Ectodermal cell (in vitro differentiated cells): ENCODE measurements around the gene MEAK7.

Source experiments
- H3K27ac ChIP-seq: 2 replicates; pipeline ENCODE4 v1.7.0; 2013; ENCODE audit warnings: mild to moderate bottlenecking, low read depth, low read length; ENCODE audit not compliant: insufficient read depth, poor library complexity, severe bottlenecking
- H3K27me3 ChIP-seq: 2 replicates; pipeline ENCODE4 v1.7.0; 2013; ENCODE audit warnings: mild to moderate bottlenecking, low read length; ENCODE audit not compliant: insufficient read depth, control insufficient read depth, poor library complexity, severe bottlenecking
- H3K36me3 ChIP-seq: one replicate; pipeline ENCODE4 v1.7.0; 2013; ENCODE audit warnings: low read length; ENCODE audit not compliant: control insufficient read depth, insufficient read depth
- H3K4me1 ChIP-seq: one replicate; pipeline ENCODE4 v1.7.0; 2013; ENCODE audit warnings: low read length; ENCODE audit not compliant: control insufficient read depth, insufficient read depth
- H3K4me3 ChIP-seq: 2 replicates; pipeline ENCODE4 v1.7.0; 2013; ENCODE audit warnings: low read depth, low read length, control low read depth; ENCODE audit not compliant: insufficient read depth
- H3K9me3 ChIP-seq: 2 replicates; pipeline ENCODE4 v1.7.0; 2013; ENCODE audit warnings: mild to moderate bottlenecking, low read length, moderate library complexity; ENCODE audit not compliant: control insufficient read depth
- WGBS, 2 experiments: methylation state at CpG; one replicate each; pipeline ENCODE4 v1.1.7; 2013; ENCODE audit warnings: missing lambda C conversion rate in 2 of 2; 5-methylcytosine and 5-hydroxymethylcytosine counted together

Gene MEAK7

GRCh38 chr16:84481051-84481735 lies 23.3 kb downstream of the MEAK7 start:
- no peaks in the 10 kb centered on the region for H3K36me3 ChIP-seq
- 95% methylated on average over 26 of the region's 26 CpGs for WGBS, 2 experiments
- no peaks in the 10 kb centered on the region for H3K27me3 ChIP-seq

GRCh38 chr16:84479716-84480450 lies 24.6 kb downstream of the MEAK7 start:
- 95 to 97% methylated on average over 16 of the region's 16 CpGs for WGBS, 2 experiments
- H3K36me3 ChIP-seq = no peaks in the 10 kb centered on the region

More at GRCh38 chr16:84481051-84481735, 23.3 kb downstream of the MEAK7 start:
- Histone ChIP-seq H3K4me1 (no peaks in the 10 kb centered on the region), H3K9me3 (no peaks in the 10 kb centered on the region), H3K4me3 (no peak overlapping the region), H3K27ac (no peak overlapping the region)

DNA sequence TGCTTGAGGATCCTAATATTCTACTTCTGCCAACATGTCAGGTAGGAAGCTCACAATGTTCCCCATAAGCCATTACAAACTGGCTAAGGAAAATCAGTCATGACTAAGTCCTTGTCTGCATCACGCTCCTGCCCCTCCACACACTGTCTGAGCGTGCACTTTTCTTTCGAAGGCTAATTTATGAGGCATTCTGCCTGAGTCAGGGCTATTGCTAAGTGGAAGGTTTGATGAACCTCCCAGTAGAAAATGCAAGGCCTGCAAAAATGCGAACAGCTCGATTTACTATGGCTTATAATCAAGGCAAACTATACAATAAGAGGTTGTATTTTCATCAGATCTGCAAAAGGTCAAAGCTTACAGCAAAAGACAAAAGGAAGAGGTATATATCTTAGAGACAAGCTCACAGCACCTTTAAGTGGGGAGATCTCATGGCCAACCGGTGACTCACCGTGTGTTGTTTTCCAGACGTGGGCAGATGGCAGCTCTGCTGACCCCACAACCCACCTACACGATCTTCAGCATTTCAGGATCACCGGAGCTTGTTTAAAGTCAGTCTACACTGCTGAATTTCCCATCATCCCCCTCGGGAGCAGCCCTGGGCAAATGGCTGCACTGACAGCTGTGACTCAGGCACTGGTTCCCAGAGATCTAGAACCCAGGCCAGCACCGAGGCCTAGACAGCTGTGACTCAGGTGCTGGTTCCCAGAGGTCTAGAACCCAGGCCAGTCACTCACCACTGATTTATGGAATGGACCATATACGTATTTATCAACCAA lies 26.1 kb downstream of the MEAK7 start:
- Histone ChIP-seq H3K27me3 (no peaks in the 10 kb centered on the region), H3K4me3 (no peak overlapping the region), H3K36me3 (no peaks in the 10 kb centered on the region), H3K27ac (no peak overlapping the region), H3K9me3 (no peaks in the 10 kb centered on the region), H3K4me1 (no peaks in the 10 kb centered on the region)
- 94 to 95% methylated on average over 11 to 13 of the region's 13 CpGs for WGBS, 2 experiments

More at GRCh38 chr16:84479716-84480450, 24.6 kb downstream of the MEAK7 start:
- Histone ChIP-seq H3K9me3 (no peaks in the 10 kb centered on the region), H3K4me3 (no peak overlapping the region), H3K27ac (no peak overlapping the region), H3K4me1 (no peaks in the 10 kb centered on the region), H3K27me3 (no peaks in the 10 kb centered on the region)

DNA sequence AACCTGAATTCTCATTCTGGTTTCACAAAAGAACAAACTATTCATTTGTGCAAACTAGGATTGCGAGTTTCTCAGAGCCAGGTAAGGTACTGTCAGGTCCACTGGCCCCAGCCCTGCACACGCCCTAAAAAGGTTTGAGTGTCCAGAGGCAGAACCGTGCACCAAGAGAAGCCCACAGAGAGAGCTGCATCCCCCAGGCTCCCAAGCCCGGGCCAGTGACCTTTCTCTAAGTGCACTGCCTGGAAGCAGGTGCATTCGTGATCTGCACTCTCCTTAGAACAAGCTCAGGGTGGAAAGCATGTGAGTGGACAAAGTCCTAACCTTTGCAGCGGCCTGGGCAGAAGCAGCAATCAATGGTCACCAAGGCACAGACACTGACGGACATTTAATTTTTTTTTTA lies 26.8 kb downstream of the MEAK7 start:
- Histone ChIP-seq H3K4me1 (no peaks in the 10 kb centered on the region), H3K4me3 (no peak overlapping the region), H3K9me3 (no peaks in the 10 kb centered on the region), H3K36me3 (no peaks in the 10 kb centered on the region), H3K27ac (no peak overlapping the region), H3K27me3 (no peaks in the 10 kb centered on the region)
- WGBS, 2 experiments = 95 to 96% methylated on average over 7 of the region's 7 CpGs

- 94% methylated on average over 7 to 8 of the region's 8 CpGs for WGBS, 2 experiments
These were observed 28.1 kb downstream of the MEAK7 start for GRCh38 chr16:84476401-84476800.

DNA sequence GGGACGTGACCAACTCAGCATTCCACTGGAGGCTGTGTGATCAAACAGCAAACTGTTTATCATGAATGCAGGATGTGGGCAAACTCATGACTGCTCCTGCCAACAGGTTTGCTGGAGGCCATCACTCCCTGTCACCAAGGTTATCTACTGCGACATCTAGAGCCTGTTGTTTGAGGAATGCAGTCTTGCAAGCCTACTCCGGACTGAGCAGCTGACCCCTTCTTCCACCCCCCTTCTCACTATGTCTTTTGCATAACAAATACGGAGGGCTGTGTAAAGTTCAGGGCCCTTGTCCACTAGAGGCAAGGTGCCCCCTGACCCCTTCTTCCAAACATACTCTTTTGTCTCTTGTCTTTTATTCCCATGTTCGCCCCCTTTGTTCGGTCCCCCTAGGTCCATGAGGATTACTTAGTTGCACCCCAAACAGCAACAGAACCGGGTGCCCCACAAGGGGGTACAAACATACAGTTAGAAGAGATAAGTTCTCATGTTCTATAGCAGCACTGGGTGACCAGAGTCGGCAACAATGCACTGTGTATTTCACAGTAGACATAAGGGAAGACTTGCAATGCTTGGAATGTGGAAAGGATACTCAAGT lies 28.7 kb downstream of the MEAK7 start:
- Histone ChIP-seq H3K9me3 (no peaks in the 10 kb centered on the region), H3K27me3 (no peaks in the 10 kb centered on the region), H3K4me3 (no peak overlapping the region), H3K27ac (no peak overlapping the region), H3K36me3 (no peaks in the 10 kb centered on the region), H3K4me1 (no peaks in the 10 kb centered on the region)
- WGBS, 2 experiments = 93 to 95% methylated on average over 8 of the region's 8 CpGs

More at GRCh38 chr16:84476401-84476800, 28.1 kb downstream of the MEAK7 start:
- H3K4me3 ChIP-seq = no peak overlapping the region
- H3K4me1 ChIP-seq = no peaks in the 10 kb centered on the region
- no peaks in the 10 kb centered on the region for H3K9me3 ChIP-seq
- H3K27me3 ChIP-seq = no peaks in the 10 kb centered on the region
- no peaks in the 10 kb centered on the region for H3K36me3 ChIP-seq
- no peak overlapping the region for H3K27ac ChIP-seq

DNA sequence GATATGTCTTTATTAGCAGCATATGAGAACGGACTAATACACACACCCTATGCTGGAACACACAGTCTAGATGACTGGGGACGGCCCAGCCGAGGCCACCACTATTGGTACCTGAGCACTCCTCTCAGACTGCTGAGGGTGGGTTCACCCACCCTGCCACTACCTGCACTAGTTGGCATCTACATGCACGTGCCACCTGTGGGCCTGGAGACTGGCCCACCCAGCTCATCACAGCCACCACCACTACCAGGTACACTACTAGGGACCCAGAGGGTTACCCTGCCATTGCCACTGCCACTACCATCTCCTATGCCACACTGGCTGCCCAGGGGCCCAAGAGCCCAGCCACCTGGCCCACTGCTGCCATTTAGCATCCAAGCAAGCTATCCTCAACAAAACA lies 32.5 kb downstream of the MEAK7 start:
- no peak overlapping the region for H3K27ac ChIP-seq
- WGBS, 2 experiments = 94 to 97% methylated on average over 4 of the region's 4 CpGs
- no peaks in the 10 kb centered on the region for H3K27me3 ChIP-seq
- H3K4me1 ChIP-seq = no peaks in the 10 kb centered on the region
- peaks cover 9% of the 10 kb centered on the region for H3K36me3 ChIP-seq
- H3K4me3 ChIP-seq = no peak overlapping the region
- peaks cover 5% of the 10 kb centered on the region for H3K9me3 ChIP-seq

- WGBS, 2 experiments = 94 to 97% methylated on average over 7 of the region's 7 CpGs
- H3K4me3 ChIP-seq = no peak overlapping the region
- H3K27ac ChIP-seq = no peak overlapping the region
These were observed 33.1 kb downstream of the MEAK7 start for GRCh38 chr16:84471316-84471715.

DNA sequence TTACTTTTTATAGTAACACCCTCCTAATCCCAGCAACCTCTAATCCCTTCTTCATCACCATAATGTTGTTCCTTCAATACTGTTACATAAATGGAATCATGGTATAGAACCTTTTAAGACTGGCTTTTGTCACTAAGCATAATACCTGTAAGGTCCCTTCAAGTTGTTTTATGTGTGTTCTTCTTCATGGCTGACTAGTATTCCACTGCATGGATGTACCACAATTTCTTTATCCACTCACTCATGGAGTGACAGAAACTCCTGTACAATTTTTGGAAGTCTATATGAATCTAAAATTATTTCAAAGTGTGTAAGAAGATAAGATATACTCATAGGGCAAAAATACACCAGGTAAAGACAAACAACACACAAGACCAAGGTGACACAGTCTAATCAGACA lies 36.8 kb downstream of the MEAK7 start:
- Histone ChIP-seq H3K27me3 (no peaks in the 10 kb centered on the region), H3K36me3 (peaks cover 9% of the 10 kb centered on the region), H3K4me3 (no peak overlapping the region), H3K9me3 (peaks cover 5% of the 10 kb centered on the region), H3K4me1 (no peaks in the 10 kb centered on the region), H3K27ac (no peak overlapping the region)

More at GRCh38 chr16:84471316-84471715, 33.1 kb downstream of the MEAK7 start:
- Histone ChIP-seq H3K4me1 (no peaks in the 10 kb centered on the region), H3K36me3 (peaks cover 9% of the 10 kb centered on the region), H3K9me3 (peaks cover 5% of the 10 kb centered on the region), H3K27me3 (no peaks in the 10 kb centered on the region)

GRCh38 chr16:84467256-84467655 lies 37.2 kb downstream of the MEAK7 start:
- no peaks in the 10 kb centered on the region for H3K4me1 ChIP-seq
- H3K27ac ChIP-seq = no peak overlapping the region
- 94 to 100% methylated on average over 1 of the region's 1 CpG for WGBS, 2 experiments
- peaks cover 5% of the 10 kb centered on the region for H3K9me3 ChIP-seq
- H3K36me3 ChIP-seq = peaks cover 9% of the 10 kb centered on the region
- H3K4me3 ChIP-seq = no peak overlapping the region
- no peaks in the 10 kb centered on the region for H3K27me3 ChIP-seq
